HT-29 (cell line): ENCODE measurements around the gene MAST2. TPM values are rescaled to one million over a fixed set of nuclear protein-coding genes. Genes with fewer than 3 reads are reported as not detected.

Experiments used
- DNase-seq: peaks from one replicate; pipeline ENCODE4 v3.0.0-alpha.2; 2015; ENCODE audit warnings: low spot score
- total RNA-seq: library from RNA; depleted of rRNA; stranded (reverse); fragments of >200 nt; shearing (Covaris generic); gene quantifications from 2 replicates; pipeline ENCODE4 v1.2.3, GENCODE V29; 2014

Gene MAST2
- total RNA-seq, 1 experiment from 2014 or later, result 25.4 TPM

DNA sequence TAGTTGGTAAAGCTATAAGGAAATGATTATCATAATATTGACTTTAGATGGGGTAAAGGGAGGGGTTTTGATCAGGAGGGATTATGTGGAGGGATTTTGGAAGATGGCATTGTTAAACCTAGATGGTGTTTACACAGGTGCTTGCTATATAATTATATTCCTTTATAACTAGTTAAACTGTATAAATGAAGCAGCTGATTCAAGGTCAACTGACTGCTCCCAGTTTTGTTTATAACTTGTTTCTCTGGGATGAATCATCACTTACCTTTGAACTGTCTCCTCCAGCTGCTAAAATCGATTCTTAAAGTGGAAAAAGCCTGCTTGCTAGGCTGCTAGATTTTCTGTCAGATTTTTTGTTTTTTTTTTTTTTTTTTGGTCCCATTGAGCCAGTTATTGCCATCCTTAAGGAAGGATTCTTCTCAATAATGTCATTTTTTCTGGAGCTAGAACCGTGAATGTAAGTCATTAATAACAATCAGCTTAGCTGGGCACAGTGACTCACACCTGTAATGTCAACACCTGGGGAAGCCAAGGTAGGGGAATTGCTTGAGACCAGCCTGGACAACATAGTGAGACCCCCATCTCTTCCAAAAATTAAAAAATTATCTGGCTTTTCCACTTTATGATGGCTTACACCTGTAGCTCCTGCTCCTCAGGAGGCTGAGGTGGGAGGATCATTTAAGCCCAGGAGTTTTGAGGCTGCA, 175.8 kb downstream of the MAST2 start:
- DNase-seq, result peak; percentile 82

DNA sequence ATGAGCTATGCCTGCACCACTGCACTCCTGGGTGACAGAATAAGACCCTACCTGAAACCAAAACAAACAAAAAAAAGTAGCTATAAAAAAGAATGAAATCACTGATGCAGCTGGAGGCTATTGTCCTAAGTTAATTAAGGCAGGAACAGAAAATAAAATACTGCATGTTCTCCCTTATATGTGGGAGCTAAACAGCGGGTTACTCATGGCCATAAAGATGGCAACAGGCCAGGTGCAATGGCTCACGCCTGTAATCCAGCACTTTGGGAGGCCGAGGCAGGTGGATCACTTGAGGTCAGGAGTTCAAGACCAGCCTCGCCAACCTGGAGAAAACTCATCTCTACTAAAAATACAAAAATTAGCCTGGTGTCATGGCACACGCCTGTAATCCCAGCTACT, 176.4 kb downstream of the MAST2 start:
- no peak for DNase-seq

DNA sequence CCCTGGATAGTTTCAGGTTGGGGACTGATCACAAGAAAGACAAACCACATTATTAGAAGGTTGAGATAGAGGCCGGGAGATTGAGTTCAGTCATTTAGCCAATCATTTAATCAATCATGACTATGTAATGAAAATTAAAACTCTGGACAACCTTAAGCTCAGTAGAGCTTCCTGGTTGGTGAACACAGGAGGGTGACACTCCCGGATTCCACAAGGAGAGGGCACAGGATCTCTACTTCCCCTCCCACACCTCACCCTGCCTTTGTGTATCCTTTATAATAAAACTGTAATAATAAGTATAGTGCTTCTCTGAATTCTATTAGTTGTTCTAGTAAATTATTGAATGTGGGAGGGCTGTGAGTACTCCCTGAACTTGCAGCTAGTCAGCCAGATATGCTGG, 178.9 kb downstream of the MAST2 start:
- DNase-seq, result no peak

DNA sequence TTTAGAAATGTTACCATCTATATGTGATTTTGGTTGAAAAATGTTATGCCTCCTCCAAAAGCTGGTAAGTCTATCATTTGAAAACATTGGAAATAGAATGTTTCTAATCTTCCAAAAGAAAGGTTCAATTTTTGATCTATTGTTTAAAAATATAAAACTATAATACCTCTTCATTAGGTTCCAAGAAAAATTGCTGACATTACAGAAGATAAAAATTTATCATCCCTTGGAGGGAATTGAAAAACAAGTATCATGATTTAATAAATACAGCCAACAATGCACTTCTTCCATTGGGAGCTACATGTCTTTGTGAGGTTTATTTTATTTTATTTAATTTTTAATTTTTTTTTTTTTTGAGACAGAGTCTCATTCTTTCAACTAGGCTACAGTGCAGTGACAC, 180.6 kb downstream of the MAST2 start:
- no peak for DNase-seq

DNA sequence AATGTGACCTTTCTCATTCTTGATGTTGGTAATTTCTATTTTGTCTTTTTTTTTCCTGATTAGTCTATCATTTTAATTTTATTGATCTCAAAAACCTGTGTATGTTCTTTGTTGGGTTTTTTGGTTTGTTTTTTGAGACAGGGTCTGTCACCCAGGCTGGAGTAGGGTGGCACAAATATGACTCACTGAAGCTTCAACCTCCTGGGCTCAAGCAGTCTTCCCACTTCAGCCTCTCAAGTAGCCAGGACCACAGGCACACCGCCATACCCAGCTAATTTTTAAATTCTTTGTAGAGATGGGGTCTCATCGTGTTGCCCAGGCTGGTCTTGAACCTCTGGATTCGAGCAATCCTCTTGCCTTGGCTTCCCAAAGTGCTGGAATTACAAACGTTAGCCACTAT, 183.8 kb downstream of the MAST2 start:
- no peak for DNase-seq

DNA sequence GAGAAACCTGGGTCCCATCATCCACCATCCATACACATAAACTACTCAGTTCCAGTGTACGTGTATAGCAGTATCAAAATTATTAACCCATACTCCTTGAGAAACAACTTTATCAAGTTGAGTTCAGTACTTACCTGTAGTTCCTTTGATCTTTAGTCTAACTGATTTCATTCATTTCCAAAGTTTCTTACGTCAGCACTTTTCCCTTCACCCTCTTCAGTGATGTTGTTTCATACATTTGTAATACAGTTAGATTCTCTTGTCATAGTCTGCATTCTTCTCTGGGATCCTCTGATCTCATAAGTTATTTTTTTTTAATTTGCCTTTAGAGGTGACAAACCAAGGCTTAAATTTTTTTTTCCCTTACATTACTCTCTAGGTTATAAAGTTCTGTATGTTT, 185.8 kb downstream of the MAST2 start:
- no peak for DNase-seq

DNA sequence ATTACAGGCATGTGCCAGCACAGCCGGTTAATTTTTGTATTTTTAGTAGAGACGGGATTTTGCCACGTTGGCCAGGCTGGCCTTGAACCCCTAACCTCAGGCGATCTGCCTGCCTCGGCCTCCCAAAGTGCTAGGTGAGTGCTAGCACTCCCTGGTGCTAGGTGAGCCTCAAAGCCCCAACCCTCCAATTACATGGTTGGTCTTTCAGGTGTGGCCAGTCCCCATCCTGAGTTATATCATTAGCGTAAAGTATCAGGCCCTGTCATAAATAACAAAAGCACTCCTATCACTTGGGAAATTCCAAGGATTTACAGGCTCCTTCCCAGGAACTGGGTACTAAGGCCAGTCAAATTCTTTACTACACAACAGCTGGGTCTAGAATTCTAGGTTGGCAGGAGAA, 191.0 kb downstream of the MAST2 start:
- no peak for DNase-seq

DNA sequence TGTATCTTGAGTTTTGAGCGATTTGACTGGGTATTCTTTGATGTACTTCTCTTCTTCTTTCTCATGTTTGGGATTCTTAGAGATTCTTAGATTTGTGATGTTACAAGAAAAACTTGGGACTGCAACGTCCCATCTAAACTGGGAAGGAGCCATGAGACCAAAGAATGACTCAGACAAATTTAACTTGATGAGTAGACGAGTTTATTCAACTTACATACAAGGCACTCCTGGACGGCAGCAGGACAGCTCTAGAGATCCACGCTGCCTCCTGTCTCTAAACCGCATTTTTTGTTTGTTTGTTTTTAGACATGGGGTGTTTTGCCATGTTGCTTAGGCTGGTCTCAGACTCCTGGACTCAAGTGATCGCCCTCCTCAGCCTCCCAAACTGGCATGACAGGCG, 191.9 kb downstream of the MAST2 start:
- DNase-seq, result no peak

DNA sequence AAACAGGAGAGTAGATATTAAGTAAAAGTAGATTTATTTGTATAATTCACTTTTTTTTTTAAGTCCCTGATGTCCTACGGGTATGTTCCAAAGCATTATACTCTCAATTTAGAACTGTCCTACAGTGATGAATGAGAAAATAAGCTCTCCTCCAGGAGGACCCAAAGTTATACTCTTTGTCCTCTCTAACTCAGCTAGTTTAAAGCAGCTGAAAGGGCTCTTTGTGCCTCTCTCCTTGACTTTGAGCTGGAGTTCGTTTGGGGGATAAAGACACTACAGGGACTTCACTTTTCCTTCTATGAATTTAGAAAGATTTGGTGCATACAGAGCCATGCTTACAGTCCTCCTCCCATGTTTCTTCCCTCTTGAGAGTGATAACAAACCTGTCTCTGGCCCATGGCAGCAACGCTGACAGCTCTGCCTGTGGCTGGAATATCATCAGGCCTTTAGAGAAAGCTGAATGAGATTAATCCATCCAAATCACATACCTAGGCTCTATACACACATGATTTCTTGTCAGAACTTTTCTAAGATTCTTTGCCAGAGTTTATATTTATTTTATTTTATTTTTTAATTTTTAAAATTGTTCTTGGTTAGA, 194.7 kb downstream of the MAST2 start:
- no peak for DNase-seq

DNA sequence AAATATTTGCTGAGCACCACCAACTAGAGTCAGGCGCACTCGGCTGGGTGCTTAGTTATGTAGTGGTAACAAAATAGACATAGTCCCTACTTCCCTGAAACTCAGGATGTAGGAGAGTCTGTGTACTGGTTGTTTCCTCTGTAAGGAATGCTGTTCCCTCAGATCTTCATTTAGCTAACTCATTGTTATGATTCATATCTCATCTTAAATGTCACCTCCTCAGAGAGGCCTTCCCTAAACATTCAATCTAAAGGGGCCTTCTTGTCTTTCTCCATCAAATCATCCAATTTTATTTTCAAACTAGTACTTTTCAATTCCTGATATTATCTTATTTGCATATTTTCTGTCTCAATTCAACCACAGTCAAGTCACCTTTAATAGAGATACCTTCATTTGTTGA, 196.1 kb downstream of the MAST2 start:
- no peak for DNase-seq

DNA sequence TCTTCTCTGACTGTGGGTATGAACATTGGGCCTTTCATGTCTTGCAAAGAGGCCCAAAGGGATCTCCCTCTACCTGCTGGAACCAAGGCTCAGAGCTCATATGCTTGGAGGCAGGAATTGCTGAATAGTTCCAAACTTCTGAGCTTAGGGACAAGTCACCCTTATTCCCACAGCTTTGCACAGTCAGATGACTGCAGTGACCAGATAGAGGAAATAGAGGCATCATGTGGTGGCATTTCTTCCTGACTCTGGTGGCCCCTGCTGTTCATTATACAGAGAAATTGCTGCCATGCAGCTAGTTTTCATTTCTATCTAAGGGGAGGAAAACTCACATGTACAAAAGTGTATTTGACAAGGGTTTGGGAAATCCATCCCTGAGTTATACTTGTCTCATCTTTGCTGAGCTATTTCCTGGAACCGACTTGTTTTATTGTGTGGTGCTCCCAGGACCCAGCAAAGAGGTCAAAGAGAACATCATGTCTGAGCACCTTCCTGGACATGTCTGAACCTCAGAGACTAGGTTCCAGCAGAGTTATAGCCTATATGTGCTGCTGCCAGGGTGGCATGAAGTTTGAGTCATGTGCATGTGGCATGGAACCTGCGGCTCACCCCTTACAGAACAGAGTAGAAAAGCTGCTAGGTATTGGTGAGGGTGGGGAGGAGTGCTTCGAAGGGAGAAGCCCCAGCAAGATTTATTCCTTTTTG, 197.8 kb downstream of the MAST2 start:
- DNase-seq, result no peak

DNA sequence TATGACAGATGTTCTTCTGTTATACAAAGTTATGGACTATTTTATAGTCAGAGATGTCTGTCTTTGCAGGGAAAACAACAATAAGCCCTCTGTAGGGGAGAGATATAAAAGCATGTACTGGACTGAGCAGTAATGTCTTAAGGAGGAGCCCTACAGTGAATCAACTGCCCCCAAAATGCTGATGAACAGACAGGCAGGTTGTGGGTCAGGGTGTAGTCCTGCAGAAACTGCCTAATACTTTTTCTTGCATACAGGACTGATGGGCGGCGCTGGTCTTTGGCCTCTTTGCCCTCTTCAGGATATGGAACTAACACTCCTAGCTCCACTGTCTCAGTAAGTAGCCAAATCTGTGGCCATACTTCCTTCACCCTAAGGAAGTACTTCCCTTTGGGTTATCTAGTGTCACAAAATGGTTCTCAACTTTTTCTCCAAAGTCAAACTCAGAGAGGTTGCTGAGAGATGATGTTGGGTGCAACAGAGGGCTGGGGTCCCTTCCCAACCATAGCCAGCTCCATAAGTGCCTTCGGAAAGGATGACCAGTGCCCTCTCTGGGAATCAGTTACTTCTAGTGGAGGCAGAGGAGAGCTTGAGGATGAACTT, 199.2 kb downstream of the MAST2 start:
- no peak for DNase-seq

DNA sequence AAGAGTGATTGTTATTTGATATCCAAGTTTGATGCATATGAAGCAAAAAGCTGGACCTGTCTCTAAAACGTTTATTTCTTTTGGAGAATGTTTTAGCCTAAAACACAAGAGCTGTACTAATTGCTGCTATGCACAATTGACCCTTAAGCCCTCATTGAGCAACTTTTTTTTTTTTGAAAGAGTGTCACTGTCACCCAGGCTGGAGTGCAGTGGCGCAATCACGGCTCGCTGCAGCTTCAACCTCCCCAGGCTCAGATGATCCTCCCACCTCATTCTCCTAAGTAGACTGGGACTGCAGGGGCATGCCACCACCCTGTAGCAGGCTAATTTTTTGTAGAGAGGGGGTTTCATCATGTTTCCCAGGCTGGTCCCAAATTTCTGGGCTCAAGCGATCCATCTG, 199.9 kb downstream of the MAST2 start:
- no peak for DNase-seq

DNA sequence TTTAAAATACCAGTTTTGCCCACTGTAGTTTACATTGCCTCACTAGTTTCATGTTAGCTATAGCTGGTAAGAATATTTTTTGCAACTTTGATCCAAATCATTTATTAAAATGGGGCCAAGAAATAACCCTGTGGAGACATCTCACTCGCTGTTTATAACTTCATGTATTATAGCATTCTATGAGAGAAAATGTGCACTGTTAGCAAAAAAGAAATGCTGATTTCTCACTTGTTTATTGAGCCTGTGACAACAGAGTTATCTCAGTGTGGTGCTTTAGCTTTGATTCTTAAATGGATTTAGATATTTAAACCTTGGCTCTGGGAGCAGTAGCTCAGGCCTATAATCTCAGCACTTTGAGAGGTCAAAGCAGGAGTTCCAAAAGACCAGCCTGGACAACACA, 201.1 kb downstream of the MAST2 start:
- no peak for DNase-seq

DNA sequence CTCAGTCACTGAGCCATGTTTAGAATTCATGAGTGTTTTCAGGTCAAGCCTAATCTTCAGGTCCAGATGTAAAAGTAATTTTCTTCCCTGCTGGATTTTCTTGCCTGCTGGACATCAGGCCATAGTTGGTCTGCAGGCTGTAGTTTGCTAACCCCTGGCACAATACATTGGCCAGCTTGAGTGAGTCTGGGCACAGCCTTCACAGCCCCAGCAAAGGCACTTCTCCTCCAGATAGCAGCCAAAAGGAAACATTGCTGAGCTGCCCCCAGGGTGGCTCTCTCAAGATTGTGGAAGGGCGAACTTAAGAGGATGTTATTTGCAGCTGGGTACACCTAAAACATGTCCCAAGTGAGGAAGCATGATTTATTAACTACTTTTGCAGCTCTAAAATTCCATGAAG, 202.2 kb downstream of the MAST2 start:
- DNase-seq, result no peak

DNA sequence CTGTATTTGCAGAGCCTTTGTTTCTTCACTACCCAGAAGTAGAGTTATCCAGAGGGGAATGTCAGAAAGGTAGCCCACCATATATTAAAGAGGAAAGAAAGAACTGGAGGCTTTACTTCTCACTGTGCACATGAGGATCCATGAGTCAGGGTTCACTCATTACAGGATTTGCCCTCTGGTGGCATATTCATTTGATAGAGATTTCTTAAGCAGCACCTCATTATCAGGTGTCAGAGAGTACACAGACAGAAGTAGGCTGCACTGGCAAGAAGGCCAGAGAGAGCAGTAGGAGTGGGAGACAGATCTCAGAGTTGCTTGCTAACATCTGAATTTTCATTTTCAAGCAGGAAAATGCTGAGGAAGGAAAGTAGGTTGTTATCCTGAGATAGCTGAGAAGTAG, 205.2 kb downstream of the MAST2 start:
- DNase-seq, result no peak

DNA sequence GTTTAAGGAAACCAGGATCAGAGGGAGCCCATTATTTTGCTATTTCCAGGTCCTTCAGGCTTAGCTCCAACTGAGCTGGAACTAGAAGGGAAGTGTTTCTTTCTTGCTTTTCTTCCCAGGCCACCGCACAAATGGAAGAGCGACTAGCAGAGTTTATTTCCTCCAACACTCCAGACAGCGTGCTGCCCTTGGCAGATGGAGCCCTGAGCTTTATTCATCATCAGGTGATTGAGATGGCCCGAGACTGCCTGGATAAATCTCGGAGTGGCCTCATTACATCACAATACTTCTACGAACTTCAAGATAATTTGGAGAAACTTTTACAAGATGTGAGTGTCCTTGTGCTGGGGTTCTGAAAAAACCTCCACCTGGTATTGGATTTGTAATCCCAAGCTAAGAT, 207.2 kb downstream of the MAST2 start:
- DNase-seq, result no peak

DNA sequence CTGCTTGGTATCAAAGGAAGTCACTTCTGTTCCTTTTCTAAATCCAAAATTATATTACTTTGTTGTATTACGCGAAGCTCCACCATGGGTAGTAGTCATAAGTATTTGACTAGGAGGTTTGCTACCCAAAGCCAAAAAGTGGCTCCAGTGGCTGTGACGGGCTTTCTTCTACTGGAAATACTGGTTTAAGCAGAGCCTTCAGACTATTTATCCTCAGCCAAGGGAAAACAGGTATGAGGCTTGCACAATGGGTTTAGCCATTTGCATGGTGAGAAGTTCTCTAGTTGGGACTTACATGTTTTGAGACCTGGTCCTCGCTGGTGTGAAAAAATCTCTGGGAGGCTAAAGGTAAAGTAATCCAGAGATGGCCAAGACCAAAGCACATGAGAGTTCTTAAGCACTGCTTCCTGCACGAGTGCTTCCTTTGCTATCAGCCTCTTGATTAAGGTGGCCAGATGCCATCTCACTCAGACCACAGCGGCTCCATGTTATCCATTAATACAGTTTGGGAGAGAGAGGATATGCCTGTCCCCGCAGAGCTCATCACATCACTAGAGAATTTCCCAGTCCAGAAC, 207.8 kb downstream of the MAST2 start:
- DNase-seq, result no peak

DNA sequence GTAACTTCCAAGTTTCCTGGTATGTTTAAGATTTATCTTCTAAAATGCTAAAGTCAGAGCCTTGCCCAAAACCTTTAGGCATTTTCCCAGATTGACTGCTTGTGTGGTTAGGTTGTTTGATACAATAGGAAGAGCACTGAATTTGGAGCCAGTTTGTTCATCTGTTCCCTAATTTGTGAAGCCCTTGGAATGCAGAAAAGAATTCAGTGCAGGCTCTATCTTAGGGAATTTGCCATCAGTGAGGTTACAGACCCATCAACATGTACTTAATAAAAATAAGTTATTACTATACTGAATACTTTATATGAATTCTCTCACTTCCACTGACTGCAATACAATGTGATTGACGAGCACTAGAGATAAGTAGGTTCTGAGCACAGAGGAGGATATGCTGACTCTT, 208.8 kb downstream of the MAST2 start:
- no peak for DNase-seq

DNA sequence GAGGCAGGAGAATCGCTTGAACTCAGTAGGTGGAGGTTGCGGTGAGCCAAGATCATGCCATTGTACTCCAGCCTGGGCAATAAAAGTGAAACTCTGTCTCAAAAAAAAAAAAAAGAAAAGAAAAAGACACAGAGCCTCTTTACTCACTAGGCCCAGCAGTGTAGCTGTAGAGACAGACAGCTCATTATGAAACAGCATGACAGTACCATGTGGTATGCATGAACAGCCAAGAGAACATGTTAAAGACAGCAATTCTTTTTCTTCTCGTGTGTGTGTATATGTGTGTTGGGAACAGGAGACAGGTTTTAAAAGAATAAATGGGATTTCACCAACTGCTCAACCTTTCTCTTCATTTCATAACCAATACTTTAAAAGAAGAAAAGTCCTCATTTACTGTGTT, 210.2 kb downstream of the MAST2 start:
- DNase-seq, result no peak

DNA sequence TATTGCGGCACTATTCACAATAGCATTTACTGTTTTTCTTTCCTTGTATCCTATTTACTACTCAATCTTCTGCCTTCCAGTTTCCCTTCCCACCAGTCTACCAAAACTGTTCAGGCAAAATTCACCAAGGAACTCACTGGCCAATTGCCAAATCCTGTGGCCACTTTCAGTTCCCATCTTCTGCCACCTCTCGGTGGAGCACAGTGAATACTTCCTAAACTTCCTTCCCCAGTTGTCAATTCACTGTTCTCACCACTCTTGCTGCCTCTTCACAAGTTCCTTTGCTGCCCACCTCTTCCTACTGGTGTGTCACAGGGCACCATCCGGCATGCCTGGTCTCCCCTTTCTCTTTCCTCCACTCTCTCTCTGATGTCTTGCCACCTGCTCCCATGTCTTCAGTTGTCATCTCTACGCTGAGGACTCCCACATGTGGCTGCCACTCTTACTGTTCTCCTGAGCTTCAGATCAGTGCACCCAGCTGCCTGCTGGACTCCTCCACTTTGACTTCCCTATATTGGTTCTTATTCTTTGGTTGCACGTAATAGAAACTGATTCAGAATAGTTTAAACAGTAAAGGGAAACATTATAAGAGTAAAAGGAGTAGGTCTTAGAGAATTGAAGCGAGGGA, 214.6 kb downstream of the MAST2 start:
- DNase-seq, result no peak

DNA sequence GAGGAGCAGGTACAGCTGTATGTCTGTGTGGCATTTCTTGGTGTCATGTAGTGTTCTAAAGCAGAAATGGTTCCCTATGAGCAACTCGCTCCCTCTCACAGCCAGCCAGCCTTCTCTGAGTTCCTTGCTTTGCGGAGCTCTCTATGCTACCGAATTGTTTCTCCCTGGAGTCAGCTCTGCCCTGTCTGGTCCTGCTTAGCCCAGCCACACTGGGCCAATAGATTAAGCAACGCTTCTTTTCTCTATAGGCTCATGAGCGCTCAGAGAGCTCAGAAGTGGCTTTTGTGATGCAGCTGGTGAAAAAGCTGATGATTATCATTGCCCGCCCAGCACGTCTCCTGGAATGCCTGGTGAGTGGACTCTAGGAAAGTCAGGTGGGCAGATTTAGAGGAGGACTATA, 215.9 kb downstream of the MAST2 start:
- no peak for DNase-seq
